MG63 (cell line): ENCODE results near the gene MTAP. TPM values are rescaled to one million over a fixed set of nuclear protein-coding genes. Genes with fewer than 3 reads are reported as not detected.

Experiments
- DNase-seq: peaks from one replicate; pipeline ENCODE4 v3.0.0-alpha.2; 2020
- H3K27me3 ChIP-seq: fragments of 250-450 bp; sonication (Bioruptor Pico); 2 replicates; pipeline ENCODE4 v1.5.1; 2020; ENCODE audit warnings: mild to moderate bottlenecking, moderate library complexity
- H3K36me3 ChIP-seq: fragments of 250-450 bp; sonication (Bioruptor Pico); 2 replicates; pipeline ENCODE4 v1.5.1; 2020; ENCODE audit warnings: mild to moderate bottlenecking, moderate library complexity
- H3K4me3 ChIP-seq: fragments of 250-450 bp; sonication (Bioruptor Pico); 2 replicates; pipeline ENCODE4 v1.5.1; 2020; ENCODE audit warnings: mild to moderate bottlenecking, moderate library complexity
- H3K9me3 ChIP-seq: fragments of 250-450 bp; sonication (Bioruptor Pico); 2 replicates; pipeline ENCODE4 v1.5.1; 2020; ENCODE audit warnings: mild to moderate bottlenecking, moderate library complexity
- total RNA-seq: library from RNA; depleted of rRNA; stranded (reverse); fragments of >200 nt; shearing (Covaris generic); gene quantifications from 2 replicates; pipeline ENCODE4 v1.2.3, GENCODE V29; 2014; ENCODE audit warnings: low replicate concordance

MTAP gene
- total RNA-seq, 1 experiment from 2014 or later, result 37.1 TPM

DNA sequence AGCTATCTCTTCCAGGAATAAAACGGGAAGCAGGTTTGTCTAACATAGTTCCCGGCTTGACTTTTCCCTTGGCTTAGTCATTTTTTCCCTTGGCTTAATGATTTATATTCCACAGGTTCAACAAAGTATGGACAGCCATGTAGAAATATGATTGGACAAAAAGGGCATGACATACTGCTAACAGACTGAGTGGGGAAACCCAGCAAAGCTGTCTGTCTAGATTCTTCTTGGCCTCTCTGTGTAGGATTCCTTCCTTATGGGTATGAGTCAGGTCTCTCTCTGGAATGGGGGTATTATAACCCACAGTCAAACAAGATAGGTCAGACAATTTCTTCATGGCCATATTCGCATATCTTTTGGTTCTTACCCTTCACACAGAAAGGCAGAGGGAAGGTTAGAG is 5.7 kb upstream of the MTAP start:
- H3K27me3 ChIP-seq, result no peaks in the 10 kb centered on the region
- H3K9me3 ChIP-seq, result no peaks in the 10 kb centered on the region
- no peak for DNase-seq
- H3K36me3 ChIP-seq, result no peaks in the 10 kb centered on the region
- no peak overlapping the region for H3K4me3 ChIP-seq

DNA sequence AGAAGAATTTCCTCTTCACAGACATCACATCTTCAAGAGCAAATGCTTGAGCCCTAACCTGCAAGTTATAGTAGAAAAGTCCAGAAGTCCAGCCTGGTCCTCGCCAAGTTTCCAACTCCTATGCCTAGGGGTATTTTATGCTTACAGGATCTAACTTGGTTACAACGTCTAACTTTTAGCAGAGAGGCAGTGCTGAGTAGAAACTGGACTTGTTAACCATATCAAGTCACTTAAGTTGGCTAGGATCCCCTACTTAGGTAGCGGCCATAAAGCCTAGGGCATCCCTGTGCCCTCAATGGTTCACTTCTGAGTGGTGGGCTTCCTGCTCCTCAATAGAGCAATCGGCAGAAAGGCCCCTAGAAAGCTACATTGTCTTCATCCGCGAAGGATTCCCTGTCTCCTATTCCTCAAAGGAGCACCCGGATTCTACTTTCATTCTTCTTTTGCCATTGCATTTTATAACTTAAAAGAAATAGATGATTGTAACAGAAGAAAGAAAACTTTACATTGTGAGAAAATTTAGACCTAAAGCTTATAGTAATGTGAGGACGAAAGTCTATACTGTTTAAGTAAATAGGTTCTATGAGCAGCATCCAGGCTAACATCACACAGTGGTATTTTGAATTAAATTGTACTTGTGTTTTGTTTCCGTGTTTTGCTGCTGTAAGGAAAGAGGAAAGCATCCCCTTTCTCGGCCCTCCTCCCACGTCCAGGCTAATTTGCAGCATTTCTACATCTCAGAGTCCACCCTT is 1.3 kb upstream of the MTAP start:
- Histone ChIP-seq H3K36me3 (peaks cover 33% of the 10 kb centered on the region), H3K9me3 (no peaks in the 10 kb centered on the region), H3K27me3 (no peaks in the 10 kb centered on the region), H3K4me3 (peak overlapping the region; percentile 78)
- peak; percentile 35 for DNase-seq

DNA sequence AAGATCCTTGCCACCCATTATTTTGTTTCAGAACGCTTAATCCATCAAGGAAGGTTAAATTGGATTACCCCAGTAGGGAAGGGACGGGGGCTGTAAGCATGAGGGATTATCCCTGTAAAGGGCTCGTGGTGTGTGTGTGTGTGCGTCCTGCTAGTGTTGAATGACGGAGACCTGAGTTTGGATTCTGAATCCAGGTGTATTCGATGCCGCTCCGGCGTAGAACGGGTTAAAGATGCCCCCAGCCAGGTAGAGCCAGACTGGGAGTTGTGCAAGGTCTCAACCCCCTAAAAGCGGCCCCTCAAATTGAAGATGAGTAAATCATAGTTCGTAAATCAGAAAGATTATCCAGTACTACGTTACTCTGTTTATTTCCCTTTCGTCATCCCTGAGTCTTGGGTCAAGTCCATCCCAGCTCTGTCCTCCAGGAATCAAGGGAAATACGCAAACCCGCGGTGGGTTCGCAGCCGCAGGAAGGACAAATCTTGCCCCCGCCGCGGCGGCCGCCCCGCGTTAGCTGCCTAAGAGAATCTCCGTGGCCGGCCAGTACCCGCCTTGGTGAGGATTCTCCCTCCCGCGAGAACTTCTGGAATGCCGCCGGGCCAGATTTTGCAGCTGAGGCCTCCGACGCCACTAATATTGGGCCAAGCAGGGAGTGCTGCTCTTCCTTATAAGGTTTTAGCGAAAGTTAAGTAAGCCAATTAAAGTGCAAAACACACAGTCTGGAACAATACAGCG is 586 bp upstream of the MTAP start:
- peak overlapping the region; percentile 78 for H3K4me3 ChIP-seq
- peaks cover 40% of the 10 kb centered on the region for H3K36me3 ChIP-seq
- no peaks in the 10 kb centered on the region for H3K27me3 ChIP-seq
- H3K9me3 ChIP-seq, result no peaks in the 10 kb centered on the region
- peak; percentile 100 for DNase-seq

DNA sequence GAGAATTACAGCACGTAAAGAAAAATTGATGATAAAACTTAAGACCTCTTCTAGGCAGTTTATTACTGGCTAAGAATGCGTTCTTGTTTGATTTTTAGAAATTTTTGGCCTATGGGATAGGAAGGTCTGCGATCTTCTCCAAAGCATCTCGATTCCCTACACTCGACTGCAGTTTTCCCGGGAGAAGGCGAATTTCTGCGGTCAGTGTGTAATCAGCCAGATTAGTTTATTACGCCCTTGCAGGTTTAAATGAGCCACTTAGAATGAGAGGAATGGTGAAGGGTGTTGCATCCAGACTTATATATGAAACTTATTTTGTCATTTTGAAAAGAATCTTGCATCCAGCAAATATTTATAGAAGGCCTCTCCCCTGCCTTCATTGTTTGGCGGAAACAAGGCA is 1.2 kb downstream of the MTAP start:
- Histone ChIP-seq H3K27me3 (no peaks in the 10 kb centered on the region), H3K9me3 (no peaks in the 10 kb centered on the region), H3K36me3 (peaks cover 58% of the 10 kb centered on the region), H3K4me3 (peak overlapping the region; percentile 78)
- DNase-seq, result peak; percentile 38

DNA sequence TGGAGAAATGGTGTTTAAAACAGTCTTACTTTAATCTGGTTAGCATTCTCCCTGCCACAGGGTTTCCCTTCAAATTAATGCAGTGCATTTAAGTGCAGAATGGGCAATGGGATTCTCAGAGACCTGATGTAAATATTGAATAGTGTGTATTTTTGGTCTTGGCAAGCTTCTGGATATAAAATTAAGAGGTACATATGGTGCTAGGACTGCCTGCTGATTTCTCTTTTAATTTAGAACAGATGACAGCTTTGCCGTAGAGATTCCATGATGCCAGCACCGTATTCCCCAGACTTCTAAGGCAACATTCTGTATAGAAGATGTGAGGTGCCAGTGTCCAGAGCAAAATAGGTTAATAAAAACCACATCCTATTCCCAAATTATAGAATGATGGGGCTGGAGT is 1.9 kb downstream of the MTAP start:
- no peak for DNase-seq
- Histone ChIP-seq H3K27me3 (no peaks in the 10 kb centered on the region), H3K4me3 (peak overlapping the region; percentile 78)

DNA sequence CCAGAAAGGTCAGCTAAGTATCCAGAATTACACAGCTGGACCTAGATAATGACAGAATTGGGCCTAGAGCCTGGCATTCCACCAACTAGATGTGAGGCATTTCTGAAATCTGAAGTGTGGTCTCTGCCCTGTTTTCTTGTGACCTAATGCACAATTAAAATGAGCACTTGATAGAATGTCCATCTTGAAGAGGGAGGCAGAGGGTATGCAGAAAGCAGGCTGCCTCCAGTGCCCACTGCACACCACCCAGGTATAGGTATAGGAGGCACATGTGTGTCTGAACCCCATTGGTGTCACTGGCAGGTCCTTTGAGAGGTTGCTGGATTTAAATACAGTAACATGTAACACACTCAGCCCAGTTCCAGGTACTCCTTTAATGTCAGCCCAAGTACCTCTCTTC is 2.4 kb downstream of the MTAP start:
- Histone ChIP-seq H3K4me3 (peak overlapping the region; percentile 78), H3K36me3 (peaks cover 70% of the 10 kb centered on the region), H3K27me3 (no peaks in the 10 kb centered on the region), H3K9me3 (no peaks in the 10 kb centered on the region)
- DNase-seq, result no peak

More for the DNA sequence above, 1.9 kb downstream of the MTAP start:
- Histone ChIP-seq H3K9me3 (no peaks in the 10 kb centered on the region), H3K36me3 (peaks cover 65% of the 10 kb centered on the region)

GRCh38 chr9:21806644-21807043 is 4.2 kb downstream of the MTAP start:
- Histone ChIP-seq H3K4me3 (no peak overlapping the region), H3K27me3 (no peaks in the 10 kb centered on the region), H3K9me3 (no peaks in the 10 kb centered on the region), H3K36me3 (peaks cover 88% of the 10 kb centered on the region)
- peak; percentile 64 for DNase-seq

DNA sequence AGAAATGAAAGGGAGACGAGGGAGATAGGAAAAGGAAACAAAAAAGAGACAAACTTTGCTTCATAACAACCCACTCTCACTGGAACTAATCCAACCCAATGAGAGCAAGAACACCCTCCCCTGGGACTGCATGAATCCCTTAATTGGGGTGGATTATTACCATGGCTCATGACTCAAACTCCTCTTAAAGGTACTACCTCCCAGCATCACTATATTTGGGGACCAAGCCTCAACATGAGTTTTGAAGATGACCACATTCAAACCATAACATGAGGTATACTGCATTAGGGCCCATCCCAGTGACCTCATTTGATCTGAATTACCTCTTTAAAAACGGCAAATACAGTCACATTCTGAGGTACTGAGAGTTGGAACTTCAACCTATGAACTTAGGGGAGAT is 8.0 kb downstream of the MTAP start:
- H3K27me3 ChIP-seq, result no peaks in the 10 kb centered on the region
- no peak overlapping the region for H3K4me3 ChIP-seq
- H3K36me3 ChIP-seq, result peaks cover 99% of the 10 kb centered on the region
- peak; percentile 50 for DNase-seq
- no peaks in the 10 kb centered on the region for H3K9me3 ChIP-seq

GRCh38 chr9:21810881-21811280 is 8.4 kb downstream of the MTAP start:
- H3K27me3 ChIP-seq, result no peaks in the 10 kb centered on the region
- no peaks in the 10 kb centered on the region for H3K9me3 ChIP-seq
- H3K4me3 ChIP-seq, result no peak overlapping the region
- no peak for DNase-seq
- peaks cover 99% of the 10 kb centered on the region for H3K36me3 ChIP-seq

GRCh38 chr9:21811914-21812313 is 9.5 kb downstream of the MTAP start:
- no peaks in the 10 kb centered on the region for H3K27me3 ChIP-seq
- no peak overlapping the region for H3K4me3 ChIP-seq
- peaks cover 99% of the 10 kb centered on the region for H3K36me3 ChIP-seq
- no peaks in the 10 kb centered on the region for H3K9me3 ChIP-seq
- DNase-seq, result no peak

DNA sequence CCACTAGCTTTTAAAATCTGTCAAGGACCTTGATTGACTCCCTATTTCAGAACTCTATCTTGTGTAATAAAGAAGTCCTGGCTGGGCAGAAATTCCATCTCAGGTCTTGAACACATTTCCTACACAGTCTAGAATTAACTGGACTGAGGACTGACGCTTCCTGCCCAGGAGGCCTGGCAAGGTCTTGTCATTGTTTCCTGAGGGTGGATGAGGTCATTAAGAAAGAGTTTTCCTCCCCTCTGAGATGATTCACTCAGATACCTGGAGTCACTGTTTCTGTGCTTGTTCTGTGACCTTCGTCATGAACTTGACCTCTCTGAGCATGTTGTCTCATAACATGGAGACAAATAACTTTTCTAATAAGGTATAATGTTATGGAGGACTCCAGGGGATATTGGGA is 10.0 kb downstream of the MTAP start:
- peak; percentile 89 for DNase-seq
- no peaks in the 10 kb centered on the region for H3K27me3 ChIP-seq
- no peak overlapping the region for H3K4me3 ChIP-seq
- H3K36me3 ChIP-seq, result peaks cover 99% of the 10 kb centered on the region
- H3K9me3 ChIP-seq, result no peaks in the 10 kb centered on the region

- Histone ChIP-seq H3K36me3 (peaks cover 99% of the 10 kb centered on the region), H3K9me3 (0 out of 2 replicates have a peak, but pooled peaks cover 2% of the 10 kb centered on the region), H3K27me3 (no peaks in the 10 kb centered on the region), H3K4me3 (no peak overlapping the region)
- peak; percentile 89 for DNase-seq
Observed at GRCh38 chr9:21812946-21813568, 10.6 kb downstream of the MTAP start.

DNA sequence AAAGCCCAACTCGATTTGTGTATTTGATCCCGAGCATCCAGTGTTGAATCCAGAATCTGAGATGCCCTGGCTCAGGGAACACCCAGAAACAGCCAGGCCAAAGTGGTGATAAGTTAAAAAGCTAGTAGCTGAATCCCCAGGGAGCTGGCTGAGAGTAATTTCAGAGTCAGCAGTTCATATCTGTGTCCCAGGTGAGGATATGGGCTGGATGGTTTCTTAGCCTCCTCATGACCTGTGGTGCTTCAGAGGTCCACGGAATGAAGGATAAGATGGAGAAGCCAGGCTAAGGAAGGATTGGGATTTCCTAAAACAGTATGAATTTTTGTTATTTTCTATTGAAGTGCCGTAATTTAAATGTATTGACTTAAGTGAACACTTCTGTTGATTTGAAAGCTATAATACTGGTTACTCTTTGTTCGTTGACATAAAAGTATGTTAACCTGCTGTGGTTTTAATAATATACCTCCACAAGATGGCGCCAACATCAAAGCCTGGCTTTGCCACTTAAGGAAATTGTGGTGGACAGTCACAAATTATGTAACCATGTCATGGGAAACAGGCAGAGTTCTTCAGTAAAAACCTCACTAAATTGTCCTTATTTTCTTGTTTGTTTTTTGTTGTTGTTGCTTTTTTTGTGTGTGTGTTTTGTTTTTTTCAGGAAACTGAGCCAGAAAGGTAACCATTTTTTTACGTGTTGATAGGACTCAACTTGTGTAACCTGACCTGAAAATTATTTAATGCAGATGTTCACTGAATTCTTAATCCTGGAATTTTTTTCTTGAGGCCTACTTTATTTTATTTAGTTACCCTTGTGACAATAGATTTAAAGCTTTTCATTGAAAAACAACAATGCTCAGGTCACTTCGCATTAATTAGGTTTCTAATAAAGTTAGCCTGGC is 11.4 kb downstream of the MTAP start:
- H3K9me3 ChIP-seq, result peaks cover 7% of the 10 kb centered on the region
- DNase-seq, result peak; percentile 83
- peaks cover 99% of the 10 kb centered on the region for H3K36me3 ChIP-seq
- no peak overlapping the region for H3K4me3 ChIP-seq
- no peaks in the 10 kb centered on the region for H3K27me3 ChIP-seq

DNA sequence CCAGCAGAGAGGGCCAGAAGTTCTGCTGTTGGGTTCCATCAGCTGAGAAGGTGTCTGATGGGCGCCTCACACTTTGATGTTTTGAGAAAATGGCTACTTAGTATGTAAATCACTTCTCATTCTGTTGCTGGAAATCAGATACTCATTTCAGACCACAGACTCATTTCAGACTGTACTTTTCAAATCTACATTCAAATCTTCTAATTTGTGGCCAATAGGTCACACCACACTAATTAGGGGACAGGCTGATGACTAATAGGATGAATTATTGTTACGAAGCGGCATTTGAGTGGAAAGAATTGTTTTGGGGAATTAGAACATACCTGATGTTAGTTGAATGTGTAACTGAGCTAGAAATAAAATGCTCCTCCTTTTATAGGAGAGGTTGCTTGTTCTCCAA is 13.2 kb downstream of the MTAP start:
- peaks cover 99% of the 10 kb centered on the region for H3K36me3 ChIP-seq
- peaks cover 26% of the 10 kb centered on the region for H3K9me3 ChIP-seq
- no peak overlapping the region for H3K4me3 ChIP-seq
- no peak for DNase-seq
- H3K27me3 ChIP-seq, result no peaks in the 10 kb centered on the region

GRCh38 chr9:21817176-21817575 is 14.7 kb downstream of the MTAP start:
- peaks cover 99% of the 10 kb centered on the region for H3K36me3 ChIP-seq
- peak; percentile 48 for DNase-seq
- H3K4me3 ChIP-seq, result no peak overlapping the region
- no peaks in the 10 kb centered on the region for H3K27me3 ChIP-seq
- peaks cover 37% of the 10 kb centered on the region for H3K9me3 ChIP-seq

GRCh38 chr9:21825637-21826036 is 23.2 kb downstream of the MTAP start:
- peaks cover 28% of the 10 kb centered on the region for H3K9me3 ChIP-seq
- H3K36me3 ChIP-seq, result peaks cover 100% of the 10 kb centered on the region
- DNase-seq, result no peak
- no peaks in the 10 kb centered on the region for H3K27me3 ChIP-seq
- no peak overlapping the region for H3K4me3 ChIP-seq
